Esophagus muscularis mucosa (tissue), 4 donors: ENCODE measurements around the gene SLC16A6. TPM values are rescaled to one million over a fixed set of nuclear protein-coding genes. Genes with fewer than 3 reads are reported as not detected.
A peak's percentile ranks its signal among the peaks of the same experiment; 100 is the strongest.

Experiments used
- DNase-seq: peaks from one replicate; pipeline ENCODE4 v3.0.0-alpha.2; 2017; ENCODE audit errors: extremely low spot score
- H3K27ac ChIP-seq, 4 donors: fragments of 200-600 bp; sonication (generic); replicated peaks in 1 of 4; 1 replicate in 3 of 4; 2 replicates in 1 of 4; pipeline ENCODE4 v1.5.1; 2016 to 2019; ENCODE audit warnings: mild to moderate bottlenecking in 1 of 4
- H3K27me3 ChIP-seq, 4 donors: fragments of 200-600 bp; sonication (generic); one replicate each; pipeline versions ENCODE4 v1.5.1 to v1.6.0; 2016 to 2019
- H3K36me3 ChIP-seq, 4 donors: fragments of 200-600 bp; sonication (generic); one replicate each; pipeline ENCODE4 v1.5.1; 2016 to 2019
- H3K4me1 ChIP-seq, 4 donors: fragments of 200-600 bp; sonication (generic); one replicate each; pipeline ENCODE4 v1.5.1; 2016 to 2019
- H3K4me3 ChIP-seq, 4 donors: fragments of 200-600 bp; sonication (generic); 1 replicate in 2 of 4; 2 replicates in 2 of 4; pipeline ENCODE4 v1.5.1; 2016 to 2019; ENCODE audit warnings: mild to moderate bottlenecking in 4 of 4, moderate library complexity in 1 of 4
- H3K9me3 ChIP-seq, 4 donors: fragments of 200-600 bp; sonication (generic); 1 replicate in 3 of 4; 2 replicates in 1 of 4; pipeline ENCODE4 v1.5.1; 2016 to 2019
- CTCF ChIP-seq, 3 experiments: fragments of 200-600 bp in 2 of 3; fragments of 450-650 bp in 1 of 3; sonication (generic) in 2 of 3; IDR thresholded peaks; one replicate each; pipeline ENCODE4 v1.5.1; 2017 to 2019; ENCODE audit warnings: antibody characterized with exemption in 3 of 3, mild to moderate bottlenecking in 2 of 3, moderate library complexity in 1 of 3
- EP300 ChIP-seq: sonication (generic); formaldehyde crosslinking; IDR thresholded peaks from one replicate; pipeline ENCODE4 v1.6.1; 2017; ENCODE audit warnings: antibody characterized with exemption
- POLR2A ChIP-seq: fragments of 450-650 bp; IDR thresholded peaks from one replicate; pipeline ENCODE4 v1.6.1; 2017; ENCODE audit warnings: antibody characterized with exemption, moderate library complexity, mild to moderate bottlenecking, low read depth
- POLR2AphosphoS5 ChIP-seq, 2 donors: sonication (generic); formaldehyde crosslinking; IDR thresholded peaks; one replicate each; pipeline ENCODE4 v1.6.1; 2017; ENCODE audit warnings: antibody characterized with exemption in 2 of 2
- WGBS: methylation state at CpG from one replicate; pipeline ENCODE4 v1.1.5; 2018; 5-methylcytosine and 5-hydroxymethylcytosine counted together
- intact Hi-C: fragments of 100-400 bp; cut with DNase I; formaldehyde crosslinking; loops from one replicate; pipeline ENCODE4 v1.15.1; 2023
- total RNA-seq, 4 donors: library from RNA; depleted of rRNA; stranded (reverse); fragments of >200 nt; gene quantifications; one replicate each; pipeline versions ENCODE4 v1.1.0 to v1.2.1, GENCODE V29; 2016

SLC16A6 gene
- total RNA-seq, 4 donors from 2014 or later: 0.33 to 0.42 (median 0.34) TPM; not detected in 1

- WGBS: 84% methylated on average over 7 of the region's 7 CpGs
- Histone ChIP-seq H3K27me3 (peaks cover 0 to 71% (median 19%) of the 10 kb centered on the region in 4 donors), H3K9me3 (no peaks in the 10 kb centered on the region), H3K36me3 (no peaks in the 10 kb centered on the region), H3K4me3 (no peak overlapping the region), H3K27ac (no peak overlapping the region), H3K4me1 (peaks cover 15 to 28% (median 27%) of the 10 kb centered on the region in 4 donors)
- DNase-seq: no peak
- TF ChIP-seq POLR2A: no peak
- no peak for TF ChIP-seq CTCF (IDR thresholded peaks at IDR 0.05)
- no peak for TF ChIP-seq EP300
- TF ChIP-seq POLR2AphosphoS5 (IDR thresholded peaks at IDR 0.05): no peak
- intact Hi-C loops: no loop called here
Observed at GRCh38 chr17:68295086-68295485, 4.2 kb upstream of the SLC16A6 start.

GRCh38 chr17:68294617-68295016 is 3.7 kb upstream of the SLC16A6 start:
- DNase-seq: no peak
- 87% methylated on average over 4 of the region's 4 CpGs for WGBS
- Histone ChIP-seq H3K27me3 (peaks cover 0 to 71% (median 19%) of the 10 kb centered on the region in 4 donors), H3K27ac (no peak overlapping the region), H3K4me1 (peaks cover 17 to 31% (median 27%) of the 10 kb centered on the region in 4 donors), H3K4me3 (no peak overlapping the region), H3K9me3 (no peaks in the 10 kb centered on the region), H3K36me3 (no peaks in the 10 kb centered on the region)
- intact Hi-C loops: no loop called here
- TF ChIP-seq CTCF (IDR thresholded peaks at IDR 0.05) (no peak), POLR2A (no peak), POLR2AphosphoS5 (IDR thresholded peaks at IDR 0.05) (no peak), EP300 (no peak)

- no peak for TF ChIP-seq POLR2AphosphoS5 (IDR thresholded peaks at IDR 0.05)
- no peak for TF ChIP-seq CTCF (IDR thresholded peaks at IDR 0.05)
- no peak for TF ChIP-seq POLR2A
- TF ChIP-seq EP300: no peak
- 80% methylated on average over 3 of the region's 3 CpGs for WGBS
- H3K27ac ChIP-seq: no peak overlapping the region
- H3K9me3 ChIP-seq: no peaks in the 10 kb centered on the region
- H3K4me3 ChIP-seq: no peak overlapping the region
- no peak for DNase-seq
- intact Hi-C loops: no loop called here
- peaks cover 0 to 71% (median 19%) of the 10 kb centered on the region in 4 donors for H3K27me3 ChIP-seq
- H3K4me1 ChIP-seq: peaks cover 17 to 31% (median 27%) of the 10 kb centered on the region in 4 donors
- H3K36me3 ChIP-seq: no peaks in the 10 kb centered on the region
Observed at GRCh38 chr17:68294196-68294555, 3.2 kb upstream of the SLC16A6 start.

GRCh38 chr17:68293490-68294195 is 2.7 kb upstream of the SLC16A6 start:
- H3K4me1 ChIP-seq: peaks cover 17 to 31% (median 27%) of the 10 kb centered on the region in 4 donors
- H3K9me3 ChIP-seq: no peaks in the 10 kb centered on the region
- intact Hi-C loops: no loop called here
- H3K27me3 ChIP-seq: peaks cover 0 to 71% (median 19%) of the 10 kb centered on the region in 4 donors
- no peak overlapping the region for H3K27ac ChIP-seq
- H3K36me3 ChIP-seq: no peaks in the 10 kb centered on the region
- H3K4me3 ChIP-seq: no peak overlapping the region
- no peak for DNase-seq
- TF ChIP-seq EP300 (no peak), POLR2A (no peak)
- WGBS: 95% methylated on average over 6 of the region's 6 CpGs

- Histone ChIP-seq H3K27me3 (peaks cover 0 to 71% (median 19%) of the 10 kb centered on the region in 4 donors), H3K27ac (peak overlapping the region in 1 of 4 donors; percentile 50), H3K9me3 (no peaks in the 10 kb centered on the region), H3K4me1 (peaks cover 17 to 31% (median 27%) of the 10 kb centered on the region in 4 donors), H3K36me3 (no peaks in the 10 kb centered on the region), H3K4me3 (peak overlapping the region; percentile 62 to 67 (median 66))
- intact Hi-C loops: no loop called here
- TF ChIP-seq POLR2A: no peak
- TF ChIP-seq EP300: no peak
- TF ChIP-seq POLR2AphosphoS5 (IDR thresholded peaks at IDR 0.05): no peak
- no peak for TF ChIP-seq CTCF (IDR thresholded peaks at IDR 0.05)
- no peak for DNase-seq
- WGBS: 52% methylated on average over 9 of the region's 9 CpGs
Observed at GRCh38 chr17:68292689-68293040, 1.7 kb upstream of the SLC16A6 start.
